Suprapubic skin (tissue), 3 donors: ENCODE measurements around the gene DGKQ.

ENCODE experiments used
- EP300 ChIP-seq: sonication (generic); formaldehyde crosslinking; IDR thresholded peaks from one replicate; pipeline ENCODE4 v1.6.1; 2017; ENCODE audit warnings: antibody characterized with exemption
- POLR2A ChIP-seq, 2 donors: fragments of 450-650 bp; IDR thresholded peaks; one replicate each; pipeline ENCODE4 v1.6.1; 2017; ENCODE audit warnings: antibody characterized with exemption in 2 of 2, mild to moderate bottlenecking in 2 of 2, moderate library complexity in 2 of 2
- TF ChIP-seq, protein P1 (sequence below), 2 donors: fragments of 200-600 bp in 1 of 2; fragments of 450-650 bp in 1 of 2; sonication (generic) in 1 of 2; IDR thresholded peaks; one replicate each; pipeline ENCODE4 v1.5.1; 2016 to 2019; ENCODE audit warnings: antibody characterized with exemption in 2 of 2, mild to moderate bottlenecking in 1 of 2, moderate library complexity in 1 of 2

DNA sequence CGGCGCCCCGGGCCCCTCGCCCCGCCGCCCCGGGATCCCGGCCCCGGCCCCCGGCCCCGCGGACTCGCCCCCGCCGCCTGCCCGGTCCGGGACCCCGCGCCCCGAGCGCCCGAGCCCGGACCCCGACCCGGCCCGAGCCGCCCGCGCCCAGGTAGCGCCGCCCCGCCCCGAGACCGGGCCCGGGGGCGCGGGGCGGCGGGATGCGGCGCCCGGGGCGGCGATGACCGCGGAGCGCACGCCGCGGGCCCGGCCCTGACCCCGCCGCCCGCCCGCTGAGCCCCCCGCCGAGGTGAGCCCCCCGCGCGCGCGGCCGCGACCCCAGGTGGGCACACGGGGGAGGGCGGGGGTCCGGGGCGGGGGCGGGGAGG lies 38.3 kb upstream of the DGKQ start:
- TF ChIP-seq, protein P1, sequence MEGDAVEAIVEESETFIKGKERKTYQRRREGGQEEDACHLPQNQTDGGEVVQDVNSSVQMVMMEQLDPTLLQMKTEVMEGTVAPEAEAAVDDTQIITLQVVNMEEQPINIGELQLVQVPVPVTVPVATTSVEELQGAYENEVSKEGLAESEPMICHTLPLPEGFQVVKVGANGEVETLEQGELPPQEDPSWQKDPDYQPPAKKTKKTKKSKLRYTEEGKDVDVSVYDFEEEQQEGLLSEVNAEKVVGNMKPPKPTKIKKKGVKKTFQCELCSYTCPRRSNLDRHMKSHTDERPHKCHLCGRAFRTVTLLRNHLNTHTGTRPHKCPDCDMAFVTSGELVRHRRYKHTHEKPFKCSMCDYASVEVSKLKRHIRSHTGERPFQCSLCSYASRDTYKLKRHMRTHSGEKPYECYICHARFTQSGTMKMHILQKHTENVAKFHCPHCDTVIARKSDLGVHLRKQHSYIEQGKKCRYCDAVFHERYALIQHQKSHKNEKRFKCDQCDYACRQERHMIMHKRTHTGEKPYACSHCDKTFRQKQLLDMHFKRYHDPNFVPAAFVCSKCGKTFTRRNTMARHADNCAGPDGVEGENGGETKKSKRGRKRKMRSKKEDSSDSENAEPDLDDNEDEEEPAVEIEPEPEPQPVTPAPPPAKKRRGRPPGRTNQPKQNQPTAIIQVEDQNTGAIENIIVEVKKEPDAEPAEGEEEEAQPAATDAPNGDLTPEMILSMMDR (IDR thresholded peaks at IDR 0.05): no peak
- TF ChIP-seq EP300 (no peak), POLR2A (IDR thresholded peaks at IDR 0.05) (no peak)
